GM18511 (cell line): ENCODE measurements around the gene CBX1.
"Not testable (repeated sequence)": the region's sequence is repeated elsewhere in the genome, so short reads cannot be mapped to it uniquely, and the experiment has no call there.

Source experiments
- ATAC-seq: cut with Tn5 transposase; IDR thresholded peaks from one replicate; pipeline ENCODE4 v1.9.1; 2021; ENCODE audit warnings: mild to moderate bottlenecking, moderate library complexity; ENCODE audit not compliant: unreplicated experiment

CBX1 gene

GRCh38 chr17:48053758-48054237 is 47.5 kb downstream of the CBX1 start:
- no peak for ATAC-seq

DNA sequence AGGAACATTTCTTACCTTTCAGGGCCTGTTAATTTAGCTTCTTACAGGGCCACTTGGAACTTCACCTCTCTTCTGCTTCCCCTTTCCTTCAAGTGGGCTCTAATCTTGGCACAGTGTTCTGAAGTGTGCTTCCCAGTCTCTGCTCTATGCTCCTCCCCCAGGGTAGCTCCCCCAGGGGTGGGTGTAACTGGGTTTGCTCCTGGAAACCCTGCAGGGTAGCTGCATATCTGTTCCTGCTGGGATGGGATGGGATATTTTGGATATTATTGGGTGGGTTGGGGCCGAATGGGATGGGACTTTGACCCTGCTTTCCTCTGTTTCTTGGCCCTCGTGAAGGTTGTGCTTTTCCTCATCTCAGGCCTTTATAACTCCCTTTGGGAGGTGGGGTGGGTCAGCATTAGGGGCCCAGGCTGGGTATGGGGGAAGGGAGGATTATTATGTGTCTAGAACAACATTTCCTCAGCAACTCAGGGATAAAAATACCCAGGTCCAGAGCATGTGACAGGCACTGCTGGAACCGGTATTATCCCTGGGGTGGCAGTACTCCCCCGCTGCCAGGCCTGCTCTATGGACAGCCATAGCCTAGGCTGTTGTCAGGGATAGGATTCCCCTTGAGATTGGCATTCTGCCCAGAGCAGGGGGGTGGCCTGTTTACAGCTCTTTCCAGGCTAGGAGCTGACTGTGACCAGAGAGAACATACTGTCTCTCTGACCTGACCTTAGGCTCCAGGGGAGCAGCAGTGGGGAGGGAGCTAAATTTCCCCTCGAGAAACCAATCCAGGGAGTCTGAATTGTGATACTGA is 48.1 kb downstream of the CBX1 start:
- ATAC-seq: no peak

- no peak for ATAC-seq
Measured at GRCh38 chr17:48051706-48052486, 49.4 kb downstream of the CBX1 start.

GRCh38 chr17:48051283-48051682 is 50.0 kb downstream of the CBX1 start:
- ATAC-seq: no peak

- peak; percentile 45 for ATAC-seq
Measured at GRCh38 chr17:48048384-48049126, 52.7 kb downstream of the CBX1 start.

GRCh38 chr17:48047741-48048383 is 53.4 kb downstream of the CBX1 start, which contains the start of gene NFE2L1:
Gene NFE2L1 (plus strand): TSS chr17:48048359. CDS start chr17:48051119, 2,760 bp downstream.
- ATAC-seq: peak; percentile 93

GRCh38 chr17:48047113-48047740 is 54.1 kb downstream of the CBX1 start:
- no peak for ATAC-seq

DNA sequence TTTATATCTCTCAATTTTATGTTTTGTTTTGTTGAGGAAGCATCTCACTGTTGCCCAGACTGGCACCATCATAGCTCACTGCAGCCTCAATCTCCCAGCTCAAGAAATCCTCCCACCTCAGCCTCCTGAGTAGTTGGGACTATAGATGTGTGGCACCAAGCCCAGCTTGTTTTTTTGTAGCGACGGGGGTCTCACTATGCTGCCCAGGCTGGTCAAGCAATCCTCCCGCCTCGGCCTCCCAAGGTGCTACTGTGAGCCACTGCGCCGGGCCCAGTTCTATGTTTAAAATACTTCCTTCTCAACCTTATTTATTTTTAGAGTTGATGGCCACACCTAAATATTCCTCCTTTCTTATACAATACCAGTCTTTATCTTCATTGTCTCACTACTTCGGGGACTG is 55.0 kb downstream of the CBX1 start:
- no peak for ATAC-seq

DNA sequence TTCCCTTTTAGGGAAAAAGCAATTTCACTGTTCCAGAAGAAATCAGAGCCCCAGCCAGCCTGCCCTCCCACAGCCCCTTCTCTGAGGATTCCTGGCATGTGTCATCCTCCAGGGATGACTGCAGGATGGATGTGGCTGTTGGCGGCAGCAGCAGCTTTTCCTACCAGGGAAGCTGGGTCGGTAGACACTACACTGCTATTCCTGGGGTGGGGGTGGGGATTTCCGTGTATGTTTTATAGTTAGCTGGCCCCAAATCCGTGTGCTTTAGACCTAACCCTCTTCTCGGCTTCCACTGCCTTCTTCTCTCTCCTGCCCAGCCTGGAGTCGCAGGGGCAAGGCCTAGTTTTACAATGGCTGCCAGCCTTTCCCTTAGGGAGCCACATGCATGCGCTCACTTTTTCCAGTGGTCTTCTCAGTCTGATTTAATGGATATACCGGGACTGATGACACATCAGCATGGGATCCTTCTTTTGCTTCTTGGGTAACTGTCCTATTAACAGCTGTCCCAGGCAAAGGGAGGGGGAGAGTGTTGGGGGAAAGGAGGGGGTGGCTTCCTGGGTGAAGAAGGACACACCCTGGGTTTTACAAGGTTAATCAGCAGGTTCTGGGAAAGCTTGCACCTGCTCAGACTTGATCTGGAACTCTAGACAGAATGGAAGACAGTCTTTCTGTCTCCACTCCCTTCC is 55.8 kb downstream of the CBX1 start:
- ATAC-seq: no peak

GRCh38 chr17:48044851-48045250 is 56.4 kb downstream of the CBX1 start:
- ATAC-seq: no peak

GRCh38 chr17:48043176-48043575 is 58.1 kb downstream of the CBX1 start:
- ATAC-seq: no peak

DNA sequence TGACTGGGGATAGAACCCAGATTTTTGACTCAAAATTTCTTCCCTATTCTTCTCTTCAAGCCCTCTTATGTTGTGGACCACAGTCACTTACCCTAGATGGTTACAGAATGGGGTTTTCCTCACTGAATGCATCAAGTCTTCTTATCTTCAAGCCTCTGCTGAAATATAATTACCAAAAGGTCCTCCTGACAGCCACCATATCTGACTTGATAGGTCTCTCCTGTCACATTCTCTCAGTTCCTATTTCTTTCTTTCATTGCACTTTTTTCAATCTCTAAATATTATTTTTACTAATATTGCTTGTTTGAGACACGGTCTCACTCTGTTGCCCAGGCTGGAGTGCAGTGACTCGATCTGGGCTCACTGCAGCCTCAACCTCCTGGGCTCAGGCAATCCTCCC is 62.6 kb downstream of the CBX1 start:
- no peak for ATAC-seq

GRCh38 chr17:48037838-48038323 is 63.4 kb downstream of the CBX1 start:
- no peak for ATAC-seq

DNA sequence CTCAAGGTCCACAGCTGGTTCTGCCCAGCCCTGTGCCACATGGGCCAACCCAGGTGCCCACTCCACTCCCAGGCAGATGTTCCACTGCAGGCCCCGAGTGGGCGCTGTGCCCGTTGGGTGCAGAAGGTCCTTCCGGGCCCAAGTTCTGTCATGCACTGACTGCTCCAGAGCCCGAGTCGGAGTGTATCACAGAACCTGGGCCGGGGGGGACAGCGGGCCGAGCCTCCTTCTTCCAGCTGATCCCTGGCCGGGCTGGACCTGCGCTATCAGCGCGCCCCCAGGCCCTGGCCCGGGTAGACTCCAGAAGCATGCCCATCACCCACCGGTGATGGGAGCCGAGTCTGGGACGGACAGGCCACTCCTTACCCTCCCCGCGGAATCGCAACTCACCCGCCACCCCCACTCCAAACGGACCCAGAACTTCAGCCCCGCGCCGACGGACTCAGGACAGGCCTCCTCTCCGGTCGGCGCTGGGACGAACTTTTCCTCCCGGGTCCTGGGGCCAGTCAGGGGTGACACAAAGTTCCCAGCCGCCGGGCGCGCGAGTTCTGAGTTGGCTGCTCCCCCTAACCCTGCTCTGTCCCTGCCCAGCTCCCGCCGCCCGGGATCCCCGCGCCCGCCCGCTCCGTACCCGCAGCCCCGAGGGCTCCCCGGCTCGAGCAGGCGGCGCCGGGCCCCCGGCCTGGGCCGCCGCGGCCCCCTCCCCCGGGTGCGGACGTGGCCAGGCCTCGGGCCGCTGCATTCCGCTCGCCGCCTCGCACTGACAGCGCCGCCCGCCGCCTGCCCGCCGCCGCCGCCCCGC is 64.0 kb downstream of the CBX1 start, which contains the start of gene COPZ2:
COPZ2 (minus strand) TSS at position 762 of the 802 bp plus-strand sequence; CDS start at position 742, 20 bp downstream.
- peak; percentile 61 for ATAC-seq

DNA sequence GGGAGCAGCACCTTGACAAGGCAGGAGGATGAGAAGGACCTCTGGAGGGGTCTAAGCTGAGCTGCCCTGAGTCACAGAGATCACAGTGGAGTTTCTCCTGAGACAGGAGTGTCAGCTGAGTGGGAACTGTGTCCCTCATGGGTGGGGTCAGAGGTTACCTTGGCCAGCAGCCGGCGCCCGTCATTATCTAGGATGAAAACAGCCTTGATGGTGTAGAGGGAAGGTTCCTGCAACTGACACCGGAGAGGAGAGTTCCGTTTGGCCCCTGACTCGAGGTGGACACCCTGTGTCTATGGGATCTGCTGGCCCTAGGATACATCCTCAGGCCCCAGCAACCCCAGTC is 64.6 kb downstream of the CBX1 start:
- no peak for ATAC-seq

GRCh38 chr17:48034734-48035133 is 66.5 kb downstream of the CBX1 start:
- not testable (repeated sequence) for ATAC-seq

- ATAC-seq: no peak
Measured at GRCh38 chr17:48031966-48032365, 69.3 kb downstream of the CBX1 start.

GRCh38 chr17:48030531-48030930 is 70.7 kb downstream of the CBX1 start:
- no peak for ATAC-seq

DNA sequence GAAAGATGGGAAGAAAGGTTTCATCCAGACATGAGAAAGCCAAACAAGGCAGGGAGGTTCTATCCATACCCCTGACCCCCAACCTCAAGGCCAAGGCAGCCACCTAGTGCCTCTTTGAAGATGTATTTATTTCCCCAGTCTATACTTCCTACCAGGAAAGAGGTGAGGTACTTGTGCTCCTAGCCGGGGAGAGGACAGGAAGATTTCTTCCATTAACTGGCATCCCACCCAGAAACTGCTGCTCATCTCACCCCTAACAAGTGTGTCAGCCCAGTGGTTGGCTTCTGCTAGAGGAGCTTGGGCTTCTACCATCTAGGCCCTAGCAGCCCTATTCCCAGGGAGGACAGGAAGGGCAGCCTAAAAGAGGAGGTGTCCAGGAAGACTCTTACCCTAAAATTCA is 72.5 kb downstream of the CBX1 start:
- no peak for ATAC-seq
